Mucosa of stomach (tissue), 1 donor: Measurements from ENCODE around the gene AMN.

Experiments
- H3K27me3 ChIP-seq: one replicate; pipeline ENCODE4 v1.7.0; 2013; ENCODE audit warnings: mild to moderate bottlenecking, low read length; ENCODE audit not compliant: control insufficient read depth, insufficient read depth
- H3K36me3 ChIP-seq: one replicate; pipeline ENCODE4 v1.7.0; 2013; ENCODE audit warnings: low read length; ENCODE audit not compliant: control insufficient read depth, insufficient read depth
- H3K4me1 ChIP-seq: one replicate; pipeline ENCODE4 v1.7.0; 2013; ENCODE audit warnings: mild to moderate bottlenecking, low read length; ENCODE audit not compliant: control insufficient read depth, insufficient read depth
- H3K4me3 ChIP-seq: one replicate; pipeline ENCODE4 v1.7.0; 2013; ENCODE audit warnings: low read length
- H3K9ac ChIP-seq: one replicate; pipeline ENCODE4 v1.7.0; 2013; ENCODE audit warnings: mild to moderate bottlenecking, low read length, moderate library complexity
- H3K9me3 ChIP-seq: one replicate; pipeline ENCODE4 v1.7.0; 2013; ENCODE audit warnings: mild to moderate bottlenecking, low read length, moderate library complexity; ENCODE audit not compliant: control insufficient read depth
- donor health status: Pancreatic carcinoma.

Gene AMN

DNA sequence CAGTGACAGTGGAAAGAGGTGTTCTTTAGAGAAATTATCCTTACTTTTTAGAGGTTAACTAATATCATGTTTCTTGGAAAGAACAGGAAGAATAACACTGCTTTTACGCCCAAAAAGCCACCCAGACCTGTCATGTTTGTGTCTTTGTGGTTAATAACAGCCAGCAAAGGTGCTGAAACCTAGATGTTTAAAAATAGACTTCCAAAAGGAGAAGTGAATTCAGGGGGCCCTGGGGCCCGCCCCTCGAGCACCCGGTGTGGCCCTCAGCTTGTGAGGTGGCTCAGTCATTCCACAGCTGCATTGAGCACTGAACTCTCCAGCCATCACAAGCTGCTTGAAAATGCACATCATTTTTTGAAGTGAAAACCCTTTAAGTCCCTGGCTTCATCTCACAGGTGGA, 20.8 kb upstream of the AMN start:
- Histone ChIP-seq H3K9me3 (no peaks in the 10 kb centered on the region), H3K4me1 (no peaks in the 10 kb centered on the region), H3K36me3 (no peaks in the 10 kb centered on the region), H3K27me3 (no peaks in the 10 kb centered on the region), H3K9ac (no peak overlapping the region), H3K4me3 (no peak overlapping the region)

DNA sequence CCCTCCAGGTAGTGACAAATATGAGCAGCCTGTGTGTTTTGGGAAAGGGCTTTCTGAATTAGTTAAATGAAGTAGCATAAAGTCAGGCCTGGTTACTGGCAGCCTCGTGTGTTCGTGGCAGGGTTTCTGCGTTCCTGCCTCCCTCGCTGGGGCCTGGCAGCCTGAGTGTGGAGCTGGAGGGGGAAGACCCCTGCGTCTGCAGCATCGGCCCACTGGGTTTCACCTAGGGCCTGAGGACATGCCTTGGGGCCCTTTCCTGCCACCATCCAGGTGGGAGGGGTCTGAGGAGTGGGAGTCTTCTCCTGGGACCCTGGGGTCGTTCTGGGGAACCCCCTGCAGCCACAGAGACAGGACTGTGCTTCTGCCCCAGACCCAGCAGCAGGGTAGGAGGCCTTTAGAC, 20.4 kb upstream of the AMN start:
- Histone ChIP-seq H3K36me3 (no peaks in the 10 kb centered on the region), H3K27me3 (no peaks in the 10 kb centered on the region), H3K9me3 (no peaks in the 10 kb centered on the region), H3K9ac (no peak overlapping the region), H3K4me1 (no peaks in the 10 kb centered on the region), H3K4me3 (no peak overlapping the region)

DNA sequence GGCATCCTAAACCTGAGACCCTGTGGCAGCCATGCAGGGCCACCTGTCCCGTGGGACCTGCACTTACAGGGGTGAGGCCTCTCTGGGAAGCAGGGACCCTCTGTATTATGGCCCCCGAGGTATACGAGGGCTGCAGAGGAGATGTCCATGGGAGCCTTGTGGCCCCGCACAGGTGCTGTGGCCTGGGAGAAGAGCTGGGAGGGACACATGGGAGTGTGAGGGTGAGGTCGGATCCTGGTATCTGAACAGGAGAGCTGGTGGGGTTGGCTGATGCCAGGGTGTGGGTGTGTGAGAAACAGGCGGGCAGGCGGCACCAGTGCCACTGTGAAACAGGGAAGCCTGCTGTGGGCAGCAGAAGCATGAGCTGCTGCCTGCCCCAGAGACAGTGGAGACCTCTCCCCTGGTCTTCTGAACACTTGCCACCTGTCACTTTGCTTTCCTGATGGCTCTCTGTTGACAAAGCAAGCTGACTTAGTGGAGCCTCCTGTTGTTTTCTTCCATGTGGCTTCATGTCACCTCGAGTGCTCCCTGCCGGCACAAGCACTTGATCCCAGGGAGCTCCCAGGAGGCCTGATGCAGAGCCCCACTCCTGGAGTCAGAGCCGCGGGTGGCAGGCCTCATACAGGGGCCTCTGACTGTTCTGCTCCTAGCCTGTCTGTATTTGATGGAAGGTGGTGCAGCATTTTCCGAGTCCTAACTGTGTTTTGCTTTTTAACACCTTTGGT, 19.8 kb upstream of the AMN start:
- Histone ChIP-seq H3K36me3 (no peaks in the 10 kb centered on the region), H3K4me1 (no peaks in the 10 kb centered on the region), H3K9ac (no peak overlapping the region), H3K27me3 (no peaks in the 10 kb centered on the region), H3K9me3 (no peaks in the 10 kb centered on the region), H3K4me3 (no peak overlapping the region)

DNA sequence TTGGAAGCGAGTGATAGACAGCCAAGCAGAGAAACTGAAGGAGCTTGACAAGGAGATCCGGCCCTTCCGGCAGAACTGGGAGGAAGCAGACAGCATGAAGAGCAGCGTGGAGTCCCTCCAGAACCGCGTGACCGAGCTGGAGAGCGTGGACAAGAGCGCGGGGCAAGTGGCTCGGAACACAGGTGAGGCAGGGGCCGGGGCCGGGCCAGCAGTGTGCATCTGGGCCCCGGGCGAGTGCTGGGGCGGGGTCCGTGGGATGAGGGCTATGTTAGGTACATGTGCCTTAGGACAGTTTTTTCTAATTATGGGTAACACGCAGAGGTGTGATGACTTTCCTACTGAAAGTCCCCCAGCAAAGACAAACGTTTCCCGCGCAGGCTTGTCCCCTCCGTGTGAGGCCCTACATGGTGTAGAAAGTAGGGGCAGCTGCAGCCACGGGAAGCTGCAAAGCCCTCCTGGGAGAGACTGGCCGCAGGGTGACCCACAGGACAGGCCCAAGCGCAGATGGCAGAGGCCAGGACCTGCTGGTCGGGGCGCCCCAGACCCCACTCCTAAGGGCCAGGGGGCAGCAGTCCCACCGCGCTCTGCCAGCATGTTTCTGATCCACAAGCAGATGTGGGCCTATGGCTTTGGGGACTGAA, 19.1 kb upstream of the AMN start:
- no peaks in the 10 kb centered on the region for H3K36me3 ChIP-seq
- no peaks in the 10 kb centered on the region for H3K4me1 ChIP-seq
- no peaks in the 10 kb centered on the region for H3K27me3 ChIP-seq
- H3K9me3 ChIP-seq: no peaks in the 10 kb centered on the region
- H3K9ac ChIP-seq: no peak overlapping the region
- no peak overlapping the region for H3K4me3 ChIP-seq

DNA sequence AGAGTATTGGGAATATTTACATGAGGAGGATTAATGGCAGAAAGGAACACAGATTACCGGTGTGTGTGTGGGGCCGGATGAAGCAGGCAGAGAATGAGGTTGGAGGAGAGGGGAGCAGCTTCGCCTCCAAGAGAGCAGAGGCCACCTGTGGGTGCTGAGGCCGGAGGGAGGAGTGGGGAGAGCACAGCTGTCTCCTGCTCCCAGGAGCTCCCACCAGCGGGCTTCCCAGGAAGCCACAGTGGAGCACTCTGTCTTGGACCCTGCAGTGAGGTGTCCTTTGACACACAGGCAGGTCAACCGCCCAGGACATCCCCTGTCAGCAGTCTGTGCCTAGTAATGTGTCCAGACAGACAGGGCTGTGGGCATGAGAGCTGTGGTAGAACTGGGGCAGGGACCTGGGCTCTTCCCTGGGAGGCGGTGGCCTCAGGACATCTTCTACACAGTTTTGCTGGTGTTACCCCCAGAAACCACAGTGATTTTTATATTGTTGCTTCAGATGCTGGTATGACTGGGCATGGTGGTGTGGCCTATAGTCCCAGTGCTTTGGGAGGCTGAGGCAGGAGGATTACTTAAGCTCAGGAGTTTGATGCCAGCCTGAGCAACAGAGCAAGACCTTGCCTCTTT, 18.5 kb upstream of the AMN start:
- no peak overlapping the region for H3K9ac ChIP-seq
- H3K27me3 ChIP-seq: no peaks in the 10 kb centered on the region
- H3K36me3 ChIP-seq: no peaks in the 10 kb centered on the region
- H3K4me1 ChIP-seq: no peaks in the 10 kb centered on the region
- H3K4me3 ChIP-seq: no peak overlapping the region
- H3K9me3 ChIP-seq: no peaks in the 10 kb centered on the region

DNA sequence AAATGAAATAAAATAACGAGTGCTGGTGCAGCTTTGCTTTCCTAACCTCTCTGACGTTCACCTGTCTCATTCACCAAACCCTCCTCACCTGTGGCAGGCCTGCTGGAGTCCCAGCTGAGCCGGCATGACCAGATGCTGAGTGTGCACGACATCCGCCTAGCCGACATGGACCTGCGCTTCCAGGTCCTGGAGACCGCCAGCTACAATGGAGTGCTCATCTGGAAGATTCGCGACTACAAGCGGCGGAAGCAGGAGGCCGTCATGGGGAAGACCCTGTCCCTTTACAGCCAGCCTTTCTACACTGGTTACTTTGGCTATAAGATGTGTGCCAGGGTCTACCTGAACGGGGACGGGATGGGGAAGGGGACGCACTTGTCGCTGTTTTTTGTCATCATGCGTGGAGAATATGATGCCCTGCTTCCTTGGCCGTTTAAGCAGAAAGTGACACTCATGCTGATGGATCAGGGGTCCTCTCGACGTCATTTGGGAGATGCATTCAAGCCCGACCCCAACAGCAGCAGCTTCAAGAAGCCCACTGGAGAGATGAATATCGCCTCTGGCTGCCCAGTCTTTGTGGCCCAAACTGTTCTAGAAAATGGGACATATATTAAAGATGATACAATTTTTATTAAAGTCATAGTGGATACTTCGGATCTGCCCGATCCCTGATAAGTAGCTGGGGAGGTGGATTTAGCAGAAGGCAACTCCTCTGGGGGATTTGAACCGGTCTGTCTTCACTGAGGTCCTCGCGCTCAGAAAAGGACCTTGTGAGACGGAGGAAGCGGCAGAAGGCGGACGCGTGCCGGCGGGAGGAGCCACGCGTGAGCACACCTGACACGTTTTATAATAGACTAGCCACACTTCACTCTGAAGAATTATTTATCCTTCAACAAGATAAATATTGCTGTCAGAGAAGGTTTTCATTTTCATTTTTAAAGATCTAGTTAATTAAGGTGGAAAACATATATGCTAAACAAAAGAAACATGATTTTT, 17.1 kb upstream of the AMN start:
- H3K9me3 ChIP-seq: no peaks in the 10 kb centered on the region
- no peak overlapping the region for H3K4me3 ChIP-seq
- H3K27me3 ChIP-seq: no peaks in the 10 kb centered on the region
- no peaks in the 10 kb centered on the region for H3K36me3 ChIP-seq
- H3K4me1 ChIP-seq: no peaks in the 10 kb centered on the region
- H3K9ac ChIP-seq: no peak overlapping the region

DNA sequence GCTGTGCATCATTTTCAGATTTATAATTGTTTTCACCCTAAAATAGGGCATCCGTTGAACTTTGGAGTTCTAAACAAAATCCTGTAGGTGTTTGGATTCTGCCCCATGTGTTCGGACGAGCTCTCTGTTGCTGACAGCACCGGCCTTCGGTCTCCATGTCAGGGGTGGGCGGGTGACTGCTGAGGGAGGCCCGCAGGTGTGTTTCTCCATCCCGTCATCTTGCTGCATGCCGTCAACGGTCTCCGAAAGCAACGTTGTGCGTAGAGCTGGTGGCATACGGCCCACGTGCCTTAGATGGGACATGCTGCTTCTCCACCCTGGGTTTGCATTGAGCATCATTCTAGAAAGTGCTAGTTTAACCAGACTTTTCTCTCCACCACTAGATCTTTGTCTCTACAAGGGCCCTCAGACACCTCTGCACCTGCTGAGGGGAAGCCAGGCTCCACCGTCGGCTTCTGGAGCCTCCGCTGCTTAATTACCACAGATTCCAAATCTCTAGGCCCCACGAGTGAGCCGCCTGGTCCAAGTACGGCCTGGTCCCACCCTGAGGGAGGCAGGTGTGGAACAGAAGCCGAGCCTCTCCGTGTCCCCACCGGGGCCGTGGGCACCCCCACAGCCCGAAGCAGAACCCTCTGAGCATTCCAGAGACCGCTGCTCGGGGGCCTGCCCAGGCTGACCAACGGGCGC, 15.7 kb upstream of the AMN start:
- Histone ChIP-seq H3K9me3 (no peaks in the 10 kb centered on the region), H3K36me3 (no peaks in the 10 kb centered on the region), H3K4me3 (no peak overlapping the region), H3K9ac (no peak overlapping the region), H3K27me3 (no peaks in the 10 kb centered on the region), H3K4me1 (no peaks in the 10 kb centered on the region)

DNA sequence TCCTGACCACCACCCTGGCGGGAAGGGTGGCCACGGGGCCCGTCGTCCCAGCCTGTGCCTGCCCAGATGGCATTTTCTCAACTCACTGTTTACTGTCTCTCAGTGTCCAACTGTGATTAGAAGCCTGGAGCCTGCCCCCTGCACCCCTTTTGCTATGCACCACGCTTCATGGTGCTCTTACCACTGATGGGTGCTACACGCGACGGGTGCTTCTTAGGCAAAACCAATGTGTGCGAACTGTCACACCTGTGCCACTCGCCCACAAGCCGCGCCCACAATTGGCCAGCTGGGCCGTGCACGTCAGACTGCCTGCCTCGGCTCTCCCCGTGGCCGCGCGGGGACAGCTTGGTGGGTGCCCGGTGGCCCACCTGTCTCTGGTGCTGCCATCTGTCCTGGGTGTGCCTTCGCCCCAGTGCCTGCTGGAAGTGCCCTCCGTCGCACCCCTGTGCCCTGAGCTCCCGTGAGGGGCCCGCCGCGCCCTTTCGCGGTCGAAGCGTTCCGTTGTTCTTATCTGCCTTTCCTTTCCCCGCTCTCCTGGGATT, 15.1 kb upstream of the AMN start:
- H3K27me3 ChIP-seq: no peaks in the 10 kb centered on the region
- H3K9ac ChIP-seq: no peak overlapping the region
- no peaks in the 10 kb centered on the region for H3K9me3 ChIP-seq
- no peaks in the 10 kb centered on the region for H3K36me3 ChIP-seq
- no peaks in the 10 kb centered on the region for H3K4me1 ChIP-seq
- no peak overlapping the region for H3K4me3 ChIP-seq

DNA sequence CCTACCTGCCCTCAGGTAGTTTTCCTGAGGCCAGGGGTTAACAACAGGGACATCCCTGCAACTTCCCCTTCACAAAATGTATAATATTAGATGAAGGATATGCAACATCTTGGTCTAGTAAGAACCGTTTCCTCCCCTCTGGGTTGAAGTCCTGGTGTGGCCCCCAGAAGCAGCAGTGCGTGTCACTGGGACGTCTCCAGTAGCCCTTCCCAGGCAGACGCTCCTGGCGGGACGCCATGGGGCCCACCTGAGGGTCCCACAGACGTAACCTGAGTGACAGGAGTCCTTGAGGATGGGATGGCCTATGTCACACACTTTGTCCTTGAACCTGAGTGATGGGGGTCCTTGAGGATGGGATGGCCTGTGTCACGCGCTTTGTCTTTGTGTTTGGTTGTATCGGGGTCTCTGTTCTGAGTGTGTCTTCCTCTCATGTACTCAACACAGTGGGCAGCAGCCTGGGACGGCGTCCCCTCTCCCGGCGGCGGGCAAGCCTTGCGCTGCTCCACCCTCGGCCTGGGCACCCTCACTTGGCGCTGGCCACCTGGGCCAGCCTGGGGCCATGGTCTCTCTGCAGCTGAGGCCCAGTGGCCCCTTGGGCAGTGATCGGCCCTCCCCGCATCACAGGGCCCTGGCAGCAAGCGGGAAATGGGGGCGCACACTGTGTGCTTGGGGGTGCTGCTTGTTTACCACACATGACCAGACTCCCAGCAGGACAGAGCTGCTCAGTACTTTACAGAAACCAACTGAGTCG, 14.3 kb upstream of the AMN start:
- H3K4me3 ChIP-seq: no peak overlapping the region
- H3K27me3 ChIP-seq: no peaks in the 10 kb centered on the region
- H3K4me1 ChIP-seq: no peaks in the 10 kb centered on the region
- no peak overlapping the region for H3K9ac ChIP-seq
- no peaks in the 10 kb centered on the region for H3K9me3 ChIP-seq
- no peaks in the 10 kb centered on the region for H3K36me3 ChIP-seq

DNA sequence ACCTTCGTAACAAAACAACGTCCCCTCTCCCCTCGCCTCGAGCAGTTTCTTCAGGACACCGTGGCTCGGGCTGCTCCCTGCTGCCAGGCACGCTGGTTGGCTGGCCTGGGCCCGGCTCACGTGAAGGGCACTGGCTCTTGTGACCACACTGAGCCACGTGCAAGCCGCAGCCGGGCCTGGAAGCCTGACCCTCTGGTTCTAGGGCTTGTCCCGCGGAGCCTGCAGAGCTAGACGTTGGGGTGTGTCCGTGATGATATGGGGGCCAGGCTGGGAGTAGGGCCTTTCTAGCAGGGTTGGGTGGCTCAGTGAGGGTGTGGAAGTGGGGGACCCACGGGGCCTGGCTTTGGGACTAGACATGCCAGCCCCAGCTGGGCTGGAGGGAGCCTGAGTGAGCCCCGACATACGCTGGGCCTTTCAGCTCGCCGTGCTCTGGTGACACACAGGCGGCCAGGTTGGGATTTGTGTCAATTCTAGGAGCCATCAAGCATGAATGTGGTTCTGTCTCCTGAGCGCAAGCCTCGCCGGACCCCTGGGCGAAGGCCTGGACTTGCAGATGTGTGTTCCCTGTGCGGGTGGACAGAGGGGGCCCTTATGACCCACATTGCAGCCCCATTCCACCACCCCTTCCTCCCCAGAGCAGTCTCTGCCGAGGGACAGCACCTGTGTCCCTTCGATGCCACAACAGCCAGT, 13.6 kb upstream of the AMN start:
- Histone ChIP-seq H3K27me3 (no peaks in the 10 kb centered on the region), H3K9ac (no peak overlapping the region), H3K36me3 (no peaks in the 10 kb centered on the region), H3K9me3 (no peaks in the 10 kb centered on the region), H3K4me1 (no peaks in the 10 kb centered on the region), H3K4me3 (no peak overlapping the region)
